GM12874 (cell line): Measurements from ENCODE around the gene NCKAP5.

ENCODE experiments used
- CTCF ChIP-seq: IDR thresholded peaks from 2 replicates; pipeline ENCODE4 v1.5.1; 2011; ENCODE audit warnings: low read depth, mild to moderate bottlenecking, control low read depth, low read length, moderate library complexity; ENCODE audit not compliant: insufficient read depth

The NCKAP5 gene

DNA sequence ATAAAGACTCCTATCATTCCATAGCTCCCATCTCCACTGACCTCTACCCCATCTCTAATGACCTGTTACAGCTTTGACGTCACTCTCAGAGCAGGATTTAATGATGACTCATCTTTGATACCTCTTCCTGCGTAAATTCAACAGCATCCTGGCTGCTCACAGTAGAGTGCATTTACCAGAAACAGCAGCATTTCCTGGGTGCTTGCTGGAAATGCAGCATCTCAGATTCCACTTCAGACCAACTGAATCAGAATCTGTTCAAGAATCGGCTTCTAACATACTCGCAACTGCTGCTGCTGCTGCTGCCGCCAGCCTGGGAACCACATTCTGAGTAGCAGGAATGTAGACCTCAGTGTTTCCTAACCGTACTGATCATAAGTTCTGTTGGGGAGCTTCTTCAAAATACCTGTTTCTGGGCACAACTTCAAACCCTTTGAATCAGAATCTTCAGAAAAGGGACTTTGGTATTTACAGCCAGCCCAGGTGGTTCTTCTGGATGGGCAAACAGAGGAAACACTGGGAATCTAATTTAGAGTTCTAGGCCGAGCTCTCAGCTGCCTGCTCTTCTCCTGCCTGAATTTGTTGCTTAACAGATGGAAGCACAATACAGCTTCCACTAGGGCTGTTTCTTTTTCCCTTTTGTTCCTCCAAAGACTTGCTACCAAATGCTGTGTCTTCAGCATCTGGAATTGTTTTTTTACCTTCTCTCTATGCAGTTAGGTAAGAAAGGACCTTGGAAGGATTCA, 241.4 kb downstream of the NCKAP5 start:
- TF ChIP-seq CTCF, result no peak

DNA sequence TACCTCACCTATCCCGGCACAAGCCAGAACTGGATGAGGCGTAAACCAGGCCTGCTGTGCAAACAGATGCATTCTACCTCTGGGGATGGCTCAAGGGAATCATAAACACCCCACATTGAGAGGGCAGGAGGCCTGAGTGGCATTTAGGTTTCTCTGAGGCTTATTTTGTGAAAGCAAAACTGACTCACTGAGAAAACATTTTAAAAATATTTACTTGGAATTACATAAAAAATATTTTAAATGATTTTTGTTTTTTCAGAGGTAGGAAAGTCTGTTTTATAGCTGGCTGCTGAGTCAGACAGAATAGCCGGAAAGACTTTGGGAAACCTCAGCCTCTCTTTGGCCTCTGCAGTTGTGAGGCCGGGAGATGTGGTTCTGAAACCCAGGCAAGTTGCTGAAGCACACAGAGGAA, 244.1 kb downstream of the NCKAP5 start:
- no peak for TF ChIP-seq CTCF

- no peak for TF ChIP-seq CTCF
Observed at GRCh38 chr2:133322909-133323308, 245.4 kb downstream of the NCKAP5 start.

DNA sequence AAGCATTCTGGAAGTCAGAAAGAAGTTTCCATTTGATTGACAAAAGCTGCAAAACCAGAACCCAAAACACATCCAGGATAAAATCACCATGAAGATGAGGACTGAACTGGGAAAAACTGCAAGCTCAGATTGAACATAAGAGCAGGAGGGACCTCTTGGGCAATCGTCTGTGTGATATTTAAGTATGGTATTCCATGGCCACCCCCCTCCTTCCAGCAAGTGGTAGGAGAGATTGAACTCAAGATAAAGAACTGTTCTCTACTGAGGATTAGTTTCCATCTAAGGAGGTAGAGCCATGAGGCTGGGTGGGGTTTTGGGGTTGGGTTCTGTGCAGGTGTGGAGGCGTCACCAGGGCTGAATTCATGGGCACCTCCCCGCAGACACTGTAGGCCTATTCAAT, 251.1 kb downstream of the NCKAP5 start:
- no peak for TF ChIP-seq CTCF

DNA sequence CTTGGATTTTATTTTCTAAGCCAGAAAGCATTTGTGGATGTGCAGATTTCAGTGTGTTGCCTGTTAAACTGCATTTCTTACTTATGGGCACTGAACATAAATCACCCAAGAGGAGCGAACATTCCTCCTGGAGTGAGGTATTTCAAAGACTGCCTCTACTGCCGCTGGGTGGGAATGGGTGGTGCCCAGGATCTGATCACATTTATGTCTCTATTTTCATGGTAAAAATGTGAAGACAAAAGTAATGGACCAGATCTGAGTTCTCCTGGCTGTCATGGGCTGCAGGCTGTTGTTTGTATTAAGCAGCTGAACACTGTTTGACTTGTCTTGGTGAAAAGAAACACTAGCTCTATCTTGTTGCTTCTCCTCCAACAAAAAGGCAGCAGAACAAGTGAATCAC, 251.7 kb downstream of the NCKAP5 start:
- TF ChIP-seq CTCF, result no peak

DNA sequence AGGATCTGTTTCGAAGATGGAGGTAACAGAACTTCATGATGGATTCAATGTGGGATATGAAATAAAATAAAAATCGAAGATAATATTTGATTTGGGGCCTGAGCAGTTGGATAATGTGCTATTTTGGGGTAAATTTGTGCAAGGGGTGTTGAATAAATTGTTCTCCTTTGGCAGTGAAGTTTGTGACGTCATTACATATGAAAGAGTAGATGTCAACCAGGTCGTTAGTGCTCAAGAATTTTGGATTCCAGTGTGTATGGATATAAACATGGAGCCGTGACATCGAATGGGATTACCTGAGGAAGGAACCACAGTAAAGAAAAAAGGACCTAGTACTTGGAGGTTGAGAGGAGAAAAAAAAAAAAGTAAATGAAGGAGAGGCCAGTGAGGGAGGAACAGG, 253.0 kb downstream of the NCKAP5 start:
- no peak for TF ChIP-seq CTCF

DNA sequence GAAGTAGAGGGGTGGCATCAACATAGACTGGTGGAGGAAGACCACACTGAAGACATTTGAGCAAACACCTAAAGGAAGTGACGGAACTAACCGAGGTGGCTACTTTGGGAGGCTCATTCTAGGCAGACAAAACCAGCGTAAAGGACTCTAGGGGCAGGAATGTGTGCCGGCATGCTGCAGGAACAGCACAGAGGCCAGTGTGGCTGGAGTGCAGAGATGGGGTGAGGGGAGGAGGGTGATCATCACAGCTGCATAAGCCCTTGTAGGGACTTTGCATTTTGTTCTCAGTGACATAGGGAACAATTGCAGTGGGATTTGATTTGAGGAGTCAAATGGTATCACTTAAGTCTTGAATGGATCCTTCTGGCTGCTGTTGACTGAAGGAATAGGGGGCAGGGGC, 253.5 kb downstream of the NCKAP5 start:
- TF ChIP-seq CTCF, result no peak
